Heart right ventricle (tissue), 16 donors: ENCODE results near the gene ZNF177. TPM values are rescaled to one million over a fixed set of nuclear protein-coding genes. Genes with fewer than 3 reads are reported as not detected.

Experiments used
- ATAC-seq, 8 donors: fragments of 200-7000 bp; cut with Tn5 transposase; one replicate each; pipeline ENCODE4 v1.9.1; 2020; ENCODE audit warnings: mild to moderate bottlenecking in 8 of 8, moderate library complexity in 8 of 8, moderate number of reproducible peaks in 1 of 8
- DNase-seq, 2 donors: peaks; one replicate each; pipeline ENCODE4 v3.0.0-alpha.2; 2020
- H3K27ac ChIP-seq, 10 donors: fragments of 200-600 bp; sonication (generic) in 2 of 10; one replicate each; pipeline versions ENCODE4 v1.5.0 to v1.8.0; 2020 to 2022; ENCODE audit warnings: mild to moderate bottlenecking in 3 of 10
- H3K27me3 ChIP-seq, 7 donors: fragments of 200-600 bp; one replicate each; pipeline ENCODE4 v1.8.0; 2021 to 2022; ENCODE audit warnings: mild to moderate bottlenecking in 2 of 7
- H3K36me3 ChIP-seq, 9 donors: fragments of 200-600 bp; sonication (generic) in 1 of 9; one replicate each; pipeline versions ENCODE4 v1.5.0 to v1.8.0; 2020 to 2022; ENCODE audit warnings: mild to moderate bottlenecking in 2 of 9
- H3K4me1 ChIP-seq, 9 donors: fragments of 200-600 bp; sonication (generic) in 1 of 9; one replicate each; pipeline versions ENCODE4 v1.5.0 to v1.8.0; 2020 to 2022; ENCODE audit warnings: mild to moderate bottlenecking in 4 of 9
- H3K4me3 ChIP-seq, 10 donors: fragments of 200-600 bp; sonication (generic) in 2 of 10; one replicate each; pipeline versions ENCODE4 v1.5.0 to v1.8.0; 2020 to 2022; ENCODE audit warnings: mild to moderate bottlenecking in 7 of 10, moderate library complexity in 2 of 10
- H3K9me3 ChIP-seq, 11 donors: fragments of 200-600 bp in 10 of 11; sonication (generic) in 2 of 11; one replicate each; pipeline versions ENCODE4 v1.5.0 to v1.8.0; 2013 to 2022; ENCODE audit warnings: mild to moderate bottlenecking in 2 of 11, control low read depth in 1 of 11, moderate library complexity in 1 of 11
- WGBS, 2 donors: extraction: QIAGEN DNeasy Blood & Tissue Kit; methylation state at CpG; one replicate each; pipeline ENCODE4 v1.1.7; 2013; ENCODE audit warnings: inconsistent platforms in 1 of 2; 5-methylcytosine and 5-hydroxymethylcytosine counted together
- intact Hi-C, 10 donors: fragments of 100-400 bp; cut with DNase I; formaldehyde crosslinking; loops; one replicate each; pipeline versions ENCODE4 v1.11.1 to v1.14.2; 2022
- polyA plus RNA-seq, 2 donors: library from polyadenylated mRNA; stranded (reverse); fragments of 200-250 nt; gene quantifications; one replicate each; pipeline ENCODE4 v1.2.3, GENCODE V29; 2013
- total RNA-seq, 10 donors: library from RNA; stranded (reverse); fragmentation: NEBNext Ultra II Directional in 3 of 10; extraction: Animal tissue kit (Norgen Biotek cat#: 25700) in 3 of 10; gene quantifications; one replicate each; pipeline versions ENCODE4 v1.2.1 to v1.2.4, GENCODE V29; 2021 to 2023
- TF ChIP-seq, protein P1 (sequence below), 9 donors: fragments of 200-600 bp; sonication (generic) in 2 of 9; IDR thresholded peaks; one replicate each; pipeline versions ENCODE4 v1.5.0 to v1.8.0; 2021 to 2022; ENCODE audit warnings: antibody characterized with exemption in 9 of 9, mild to moderate bottlenecking in 5 of 9, moderate library complexity in 1 of 9
- donor health status: Arrhythmogenic right ventricular cardiomyopathy.
- donor health status: ischemic (EF 13 %, LVEDD 7.1; RV severe dilation, severe dysfunction).
- donor health status: healthy with polysubstance abuse.
- donor health status: DM: no; HTN: yes; CAD: no.
- donor health status: DM: no; HTN: no; CAD: no.
- donor health status: ischemic (EF 25% LVEDD 6.9; RV normal size, moderate dysfunction).
- donor health status: ischemic (EF 25% LVEDD 5.7; RV mildly dilated, moderate dysfunction).
- donor health status: healthy.
- donor health status: DM: yes; HTN: yes; CAD: no.
- donor health status: Ischemic cardiomyopathy.
- donor health status: ischemic (EF 35%, LVEDD 5.7; RV mildly dilated, moderate dysfunction).
- donor health status: nonischemic (EF 11% LVEDD 7.7; RV severe dilation, severe dysfunction).
- donor health status: DM: yes; HTN: yes; CAD: no.
- donor health status: PGD.
- donor health status: ischemic (EF 29% LVEDD 5.4; RV normal size, mild dysfunction).
- donor health status: nonischemic (EF 23%, LVEDD 6.1; RV moderate dilation, normal function).

The ZNF177 gene
- total and polyA plus RNA-seq, 12 donors, result 1.6 to 6.8 (median 3.0) TPM

DNA sequence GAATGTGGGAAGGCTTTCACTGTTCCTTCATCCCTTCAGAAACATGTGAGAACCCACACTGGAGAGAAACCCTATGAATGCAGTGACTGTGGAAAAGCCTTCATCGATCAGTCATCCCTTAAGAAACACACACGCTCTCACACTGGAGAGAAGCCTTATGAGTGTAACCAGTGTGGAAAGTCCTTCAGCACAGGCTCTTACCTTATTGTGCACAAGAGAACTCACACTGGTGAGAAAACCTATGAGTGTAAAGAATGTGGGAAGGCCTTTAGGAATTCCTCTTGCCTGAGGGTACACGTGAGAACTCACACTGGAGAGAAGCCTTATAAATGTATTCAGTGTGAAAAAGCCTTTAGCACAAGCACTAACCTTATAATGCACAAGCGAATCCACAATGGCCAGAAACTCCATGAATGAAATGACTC lies 18.6 kb downstream of the ZNF177 start:
- Histone ChIP-seq H3K9me3 (peaks cover 13 to 100% (median 99%) of the 10 kb centered on the region in 11 donors), H3K36me3 (peaks cover 53 to 100% (median 100%) of the 10 kb centered on the region in 9 donors), H3K27ac (no peak overlapping the region), H3K4me1 (no peaks in the 10 kb centered on the region), H3K4me3 (no peak overlapping the region), H3K27me3 (no peaks in the 10 kb centered on the region)
- TF ChIP-seq, protein P1, sequence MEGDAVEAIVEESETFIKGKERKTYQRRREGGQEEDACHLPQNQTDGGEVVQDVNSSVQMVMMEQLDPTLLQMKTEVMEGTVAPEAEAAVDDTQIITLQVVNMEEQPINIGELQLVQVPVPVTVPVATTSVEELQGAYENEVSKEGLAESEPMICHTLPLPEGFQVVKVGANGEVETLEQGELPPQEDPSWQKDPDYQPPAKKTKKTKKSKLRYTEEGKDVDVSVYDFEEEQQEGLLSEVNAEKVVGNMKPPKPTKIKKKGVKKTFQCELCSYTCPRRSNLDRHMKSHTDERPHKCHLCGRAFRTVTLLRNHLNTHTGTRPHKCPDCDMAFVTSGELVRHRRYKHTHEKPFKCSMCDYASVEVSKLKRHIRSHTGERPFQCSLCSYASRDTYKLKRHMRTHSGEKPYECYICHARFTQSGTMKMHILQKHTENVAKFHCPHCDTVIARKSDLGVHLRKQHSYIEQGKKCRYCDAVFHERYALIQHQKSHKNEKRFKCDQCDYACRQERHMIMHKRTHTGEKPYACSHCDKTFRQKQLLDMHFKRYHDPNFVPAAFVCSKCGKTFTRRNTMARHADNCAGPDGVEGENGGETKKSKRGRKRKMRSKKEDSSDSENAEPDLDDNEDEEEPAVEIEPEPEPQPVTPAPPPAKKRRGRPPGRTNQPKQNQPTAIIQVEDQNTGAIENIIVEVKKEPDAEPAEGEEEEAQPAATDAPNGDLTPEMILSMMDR (IDR thresholded peaks at IDR 0.05), result no peak
- WGBS, 2 donors, result 74 to 88% methylated on average over 4 of the region's 4 CpGs
- DNase-seq, result no peak
- intact Hi-C loops, result no loop called here
- ATAC-seq, result no peak

DNA sequence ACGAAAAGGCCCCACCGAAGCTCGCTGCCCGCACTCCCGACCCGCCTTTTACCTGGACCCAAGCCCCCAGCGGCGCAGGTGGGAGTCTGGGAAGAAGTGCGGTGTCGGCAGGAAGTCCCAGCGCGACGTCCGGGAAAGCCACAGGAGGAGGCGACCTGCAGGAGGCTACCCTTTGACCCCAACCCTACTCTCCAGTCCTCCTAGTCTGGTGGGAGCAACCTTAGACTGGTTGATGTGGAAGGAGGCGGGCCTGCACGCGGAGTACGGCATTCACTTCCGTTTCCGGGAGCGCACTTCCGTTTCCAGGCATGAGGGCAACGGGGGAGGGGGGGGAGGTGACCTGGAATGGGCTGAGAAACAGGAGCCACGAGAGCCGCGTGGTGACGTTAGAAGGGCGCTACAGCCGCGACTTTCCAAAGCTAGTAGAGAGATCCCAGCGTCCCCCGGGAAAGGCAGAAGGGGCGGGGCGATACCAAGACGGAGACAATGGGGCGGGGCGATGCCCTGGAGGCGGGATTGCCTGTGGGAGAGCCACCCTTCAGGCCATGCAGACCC lies 44.1 kb downstream of the ZNF177 start:
- ATAC-seq (peak; percentile 93 to 99 (median 98)), DNase-seq (peak; percentile 82 to 84)
- Histone ChIP-seq H3K36me3 (peaks cover 0 to 33% (median 0%) of the 10 kb centered on the region in 9 donors), H3K4me3 (peak overlapping the region; percentile 51 to 83 (median 66)), H3K27ac (peak overlapping the region in 9 of 10 donors; percentile 12 to 78 (median 52)), H3K27me3 (no peaks in the 10 kb centered on the region), H3K9me3 (peaks cover 0 to 92% (median 51%) of the 10 kb centered on the region in 11 donors), H3K4me1 (peaks cover 0 to 20% (median 4%) of the 10 kb centered on the region in 9 donors)
- TF ChIP-seq, protein P1 (IDR thresholded peaks at IDR 0.05), result no peak
- intact Hi-C loops, result no loop called here
- WGBS, 2 donors, result 1 to 2% methylated on average over 39 of the region's 39 CpGs

GRCh38 chr19:9407827-9408226 lies 45.0 kb downstream of the ZNF177 start:
- Histone ChIP-seq H3K27me3 (no peaks in the 10 kb centered on the region), H3K27ac (no peak overlapping the region), H3K4me1 (peaks cover 0 to 20% (median 4%) of the 10 kb centered on the region in 9 donors), H3K36me3 (peaks cover 0 to 42% (median 6%) of the 10 kb centered on the region in 9 donors), H3K9me3 (peaks cover 0 to 98% (median 61%) of the 10 kb centered on the region in 11 donors), H3K4me3 (peak overlapping the region in 5 of 10 donors; percentile 63 to 83 (median 76))
- ATAC-seq (no peak), DNase-seq (no peak)
- TF ChIP-seq, protein P1 (IDR thresholded peaks at IDR 0.05), result no peak
- intact Hi-C loops, result no loop called here
- 82 to 87% methylated on average over 5 of the region's 5 CpGs for WGBS, 2 donors

DNA sequence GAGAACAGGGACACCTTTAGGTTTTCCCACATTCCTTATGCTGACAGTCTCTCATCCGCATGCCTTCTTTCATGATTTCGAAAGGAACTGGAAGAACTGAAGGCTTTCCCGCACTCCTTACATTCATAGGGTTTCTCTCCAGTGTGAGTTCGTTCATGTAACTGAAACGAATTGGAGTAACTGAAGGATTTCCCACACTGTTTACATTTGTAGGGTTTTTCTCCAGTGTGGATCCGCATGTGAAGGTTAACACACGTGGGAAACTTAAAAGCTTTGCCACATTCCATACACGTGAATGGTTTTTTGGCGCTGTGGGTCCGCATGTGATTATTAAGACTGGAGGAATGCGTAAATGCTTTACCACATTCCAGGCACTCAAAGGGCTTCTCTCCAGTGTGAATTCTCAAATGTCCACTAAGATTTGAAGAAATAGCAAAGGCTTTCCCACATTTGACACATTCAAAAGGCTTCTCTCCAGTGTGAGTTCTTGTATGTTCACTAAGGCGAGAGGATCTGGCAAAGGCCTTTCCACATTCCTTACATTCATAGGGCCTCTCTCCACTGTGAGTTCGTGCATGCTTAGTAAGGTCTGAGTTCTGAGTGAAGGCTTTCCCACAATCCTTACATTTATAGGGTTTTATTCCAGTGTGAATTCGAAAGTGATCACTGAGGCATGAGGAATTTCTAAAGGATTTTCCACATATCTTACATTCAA lies 50.6 kb downstream of the ZNF177 start:
- TF ChIP-seq, protein P1 (IDR thresholded peaks at IDR 0.05), result no peak
- no peak for ATAC-seq
- Histone ChIP-seq H3K36me3 (peaks cover 32 to 79% (median 62%) of the 10 kb centered on the region in 9 donors), H3K4me1 (no peaks in the 10 kb centered on the region), H3K27me3 (no peaks in the 10 kb centered on the region), H3K27ac (no peak overlapping the region), H3K4me3 (peak overlapping the region in 1 of 10 donors; percentile 18), H3K9me3 (peaks cover 3 to 100% (median 81%) of the 10 kb centered on the region in 11 donors)
- WGBS, 2 donors, result 97 to 99% methylated on average over 14 of the region's 14 CpGs
- intact Hi-C loops, result no loop called here
- no peak for DNase-seq
